DMS114 treated with DMSO at 0.1 percent for 48 hours (cell line): ENCODE results near the gene TIGD2.
"Not testable (repeated sequence)": the region's sequence is repeated elsewhere in the genome, so short reads cannot be mapped to it uniquely, and the experiment has no call there.

Source experiments
- DNase-seq: peaks from one replicate; lab custom pipeline; 2025; ENCODE audit not compliant: unreplicated experiment; lab: John Stamatoyannopoulos, UW

TIGD2 gene

DNA sequence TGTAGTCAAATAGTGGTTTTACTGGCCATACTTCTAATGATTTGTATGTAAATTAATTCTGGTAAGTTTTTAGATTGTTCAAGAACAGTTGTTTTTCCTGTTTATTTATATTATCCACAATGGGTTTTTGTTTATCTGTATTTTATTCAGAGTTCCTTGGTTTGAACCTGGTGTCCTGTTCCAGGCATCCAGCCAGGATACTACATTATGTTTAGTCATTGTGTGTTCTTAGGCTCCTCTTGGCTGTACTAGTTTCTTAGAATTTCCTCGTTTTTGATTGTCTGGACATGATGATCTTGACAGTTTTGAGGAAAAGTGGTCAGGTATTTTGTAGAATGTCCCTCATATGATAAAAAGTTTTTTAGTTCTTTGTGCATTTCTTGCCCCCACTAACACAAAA, 7.8 kb downstream of the TIGD2 start:
- DNase-seq, result no peak

DNA sequence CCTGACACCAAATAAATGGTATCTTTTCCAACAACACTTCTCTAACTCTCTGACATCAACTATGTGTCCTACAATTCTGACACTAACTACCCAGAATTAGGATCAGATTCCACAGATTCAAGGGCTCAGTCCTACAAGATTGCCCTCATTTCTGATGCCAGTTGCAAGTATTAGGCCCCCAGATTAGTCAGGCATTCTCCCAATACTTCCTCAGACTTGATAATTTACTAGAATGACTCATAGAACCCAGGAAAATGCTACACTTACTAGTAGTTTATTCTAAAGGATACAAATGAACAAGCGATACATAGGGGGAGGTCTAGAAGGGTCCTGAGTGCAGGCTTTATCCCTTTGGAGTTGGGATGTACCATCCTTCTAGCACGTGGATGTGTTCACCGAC, 8.5 kb downstream of the TIGD2 start:
- no peak for DNase-seq

GRCh38 chr4:89121387-89122068, 10.2 kb downstream of the TIGD2 start:
- DNase-seq, result no peak

DNA sequence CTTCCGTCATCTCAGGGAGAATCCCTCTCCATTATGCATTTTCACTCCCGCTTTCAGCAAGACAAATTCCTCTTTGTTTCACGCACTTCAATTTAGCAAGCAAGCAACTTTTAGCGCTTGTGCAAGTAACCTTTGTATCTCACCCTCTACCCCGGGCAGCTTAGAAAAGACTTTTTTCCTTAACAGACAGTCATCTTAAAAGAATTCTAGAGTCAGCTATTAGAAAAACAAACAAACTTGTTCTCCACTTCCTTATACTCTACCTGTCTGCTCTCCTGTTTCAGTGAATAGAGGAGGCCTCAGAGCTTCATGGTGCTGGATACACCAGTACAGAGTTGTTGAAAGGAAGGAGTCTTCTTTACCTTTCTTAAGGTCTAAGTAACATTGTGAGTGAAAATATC, 12.1 kb downstream of the TIGD2 start:
- DNase-seq, result no peak

DNA sequence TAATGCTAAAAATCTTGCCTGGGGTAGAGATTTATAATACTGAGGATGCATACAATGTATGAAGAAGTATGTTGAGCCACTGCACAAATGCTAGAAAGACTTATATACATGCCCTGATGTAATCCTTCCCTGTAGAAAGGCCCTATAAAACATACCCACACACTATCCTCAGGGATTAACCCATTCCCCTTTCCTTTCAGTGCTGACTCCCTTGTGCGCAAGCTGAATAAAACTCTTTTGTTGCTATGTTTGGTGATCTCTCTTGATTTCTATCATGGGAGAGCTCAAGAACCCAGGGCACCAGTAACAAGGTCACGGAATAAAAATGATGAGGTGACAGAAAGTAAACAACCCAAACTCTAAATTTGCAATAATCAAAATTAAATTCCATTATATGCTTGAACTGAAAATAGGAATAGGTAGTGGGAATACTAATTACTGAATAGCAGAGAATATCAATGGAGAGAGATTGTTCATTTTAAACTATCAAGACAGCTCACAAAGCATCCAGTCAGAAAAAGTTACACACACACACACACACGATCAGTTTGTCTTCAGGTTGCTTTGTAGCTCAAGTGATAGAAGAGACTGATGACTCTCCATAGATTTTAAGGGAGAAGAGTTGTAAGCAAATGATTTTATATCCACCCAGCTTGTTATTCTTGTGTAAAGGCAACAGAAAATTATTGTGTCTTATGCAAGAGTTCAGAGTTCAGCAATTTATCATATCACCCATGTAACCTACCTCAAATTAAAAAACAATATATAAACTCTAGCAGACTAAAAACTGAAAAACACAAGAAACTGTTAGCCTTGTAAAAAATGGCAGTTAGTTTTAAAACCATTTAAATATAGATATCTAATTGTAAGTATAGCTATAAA, 14.8 kb downstream of the TIGD2 start:
- DNase-seq, result no peak

DNA sequence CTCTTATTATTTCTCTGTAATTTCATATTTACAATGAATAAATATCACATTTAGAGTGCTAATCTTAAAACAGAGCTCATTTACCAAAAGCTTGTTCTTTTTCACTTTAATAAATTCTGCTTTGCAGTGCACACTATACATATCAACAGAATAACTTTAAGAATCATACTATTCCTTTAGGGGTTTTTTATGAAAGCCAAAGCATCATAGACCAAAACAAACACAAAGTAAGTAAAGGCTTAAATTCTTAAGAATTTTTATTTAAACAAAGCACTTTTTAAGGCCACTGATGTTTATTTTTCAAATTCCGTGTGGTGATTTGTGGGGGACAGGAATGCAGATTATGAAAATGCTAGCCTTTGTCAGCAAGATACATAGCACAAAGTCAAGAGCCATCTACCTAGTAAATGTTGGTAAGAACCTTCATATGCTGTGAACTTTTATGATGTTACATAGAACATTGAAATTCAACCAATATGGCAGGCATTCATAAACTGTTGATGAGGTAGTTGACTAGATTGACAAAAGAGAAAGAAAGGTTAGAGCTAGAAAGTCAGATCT, 17.8 kb downstream of the TIGD2 start:
- no peak for DNase-seq

GRCh38 chr4:89134775-89135319, 23.5 kb downstream of the TIGD2 start:
- no peak for DNase-seq

- no peak for DNase-seq
Observed at GRCh38 chr4:89136525-89136924, 25.2 kb downstream of the TIGD2 start.

GRCh38 chr4:89137231-89137630, 25.9 kb downstream of the TIGD2 start:
- DNase-seq, result no peak

DNA sequence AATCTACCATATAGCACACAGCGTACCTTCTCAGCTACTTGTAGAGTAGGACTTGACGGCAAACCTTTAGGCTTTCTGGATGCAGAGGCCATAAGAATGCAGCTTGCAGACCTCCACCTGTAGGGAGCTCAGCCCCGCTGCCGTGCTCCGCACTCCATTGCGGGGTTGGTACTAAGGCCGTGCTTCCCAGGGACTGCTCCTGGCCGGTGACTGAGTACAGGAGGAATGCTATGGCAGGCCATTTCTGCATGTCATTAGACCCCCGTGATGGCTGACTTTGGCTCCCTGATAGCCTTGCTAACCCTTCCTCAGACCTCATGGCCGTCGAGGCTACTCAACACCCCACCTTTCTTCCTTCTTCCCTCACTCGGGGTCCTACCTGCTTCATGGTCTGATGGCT, 26.4 kb downstream of the TIGD2 start:
- no peak for DNase-seq

GRCh38 chr4:89140168-89140759, 28.9 kb downstream of the TIGD2 start:
- DNase-seq, result no peak

DNA sequence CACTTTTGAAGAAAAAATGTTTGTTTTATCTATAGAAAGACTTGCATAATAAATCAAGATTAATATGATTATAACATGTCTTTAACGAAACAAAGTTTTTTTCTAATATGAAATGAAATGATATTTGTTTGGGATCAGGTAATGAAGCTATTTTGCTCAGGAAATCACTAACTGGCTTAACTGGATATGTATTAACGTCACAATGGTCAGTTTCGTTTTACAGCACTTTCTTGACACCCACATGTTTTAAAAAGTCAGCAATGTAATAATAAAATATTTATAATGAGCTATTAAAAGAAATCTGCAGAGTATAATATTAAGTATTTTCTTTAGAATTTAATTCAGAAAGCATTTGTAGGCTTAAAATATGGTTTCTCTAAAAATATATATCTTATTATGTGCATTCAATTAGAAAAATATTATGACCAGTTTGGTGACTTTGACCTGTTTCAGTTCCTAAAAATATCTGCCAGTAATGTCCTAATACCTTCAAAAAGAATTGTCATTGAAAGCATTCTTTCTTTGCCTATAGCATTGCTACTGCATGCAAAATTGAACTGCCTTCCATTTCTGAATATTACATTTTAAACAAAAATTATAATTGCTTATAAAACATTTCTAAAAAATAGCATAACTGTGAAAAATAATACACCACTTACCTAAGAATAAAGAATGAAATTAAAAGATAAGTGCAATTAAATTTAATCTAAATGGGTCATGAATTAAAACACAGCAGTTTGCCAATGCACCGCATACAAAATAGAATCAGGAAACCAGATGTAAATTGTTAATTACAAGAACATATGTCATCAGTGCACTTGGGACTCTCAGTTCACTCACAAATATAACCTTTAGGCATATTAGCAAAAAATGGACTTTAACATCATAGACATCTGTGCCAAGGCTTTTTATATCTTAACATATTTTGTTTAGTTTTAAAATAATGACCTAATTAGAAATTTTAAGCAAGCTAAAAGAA, 31.6 kb downstream of the TIGD2 start:
- no peak for DNase-seq

DNA sequence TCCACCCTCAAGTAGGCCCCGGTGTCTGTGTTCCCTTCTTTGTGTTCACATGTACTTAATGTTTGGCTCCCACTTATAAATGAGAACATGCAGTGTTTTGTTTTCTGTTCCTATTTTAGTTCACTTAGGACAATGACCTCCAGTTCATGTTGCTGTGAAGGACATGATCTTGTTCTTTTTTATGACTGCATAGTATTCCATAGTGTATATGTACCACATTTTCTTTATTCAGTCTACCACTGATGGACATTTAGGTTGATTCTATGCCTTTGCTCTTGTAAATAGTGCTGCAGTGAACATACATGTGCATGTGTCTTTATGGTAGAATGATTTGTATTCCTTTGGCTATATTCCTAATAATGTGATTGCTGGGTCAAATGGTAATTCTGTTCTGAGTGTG, 33.3 kb downstream of the TIGD2 start:
- not testable (repeated sequence) for DNase-seq

GRCh38 chr4:89146196-89146595, 34.9 kb downstream of the TIGD2 start:
- DNase-seq, result no peak

DNA sequence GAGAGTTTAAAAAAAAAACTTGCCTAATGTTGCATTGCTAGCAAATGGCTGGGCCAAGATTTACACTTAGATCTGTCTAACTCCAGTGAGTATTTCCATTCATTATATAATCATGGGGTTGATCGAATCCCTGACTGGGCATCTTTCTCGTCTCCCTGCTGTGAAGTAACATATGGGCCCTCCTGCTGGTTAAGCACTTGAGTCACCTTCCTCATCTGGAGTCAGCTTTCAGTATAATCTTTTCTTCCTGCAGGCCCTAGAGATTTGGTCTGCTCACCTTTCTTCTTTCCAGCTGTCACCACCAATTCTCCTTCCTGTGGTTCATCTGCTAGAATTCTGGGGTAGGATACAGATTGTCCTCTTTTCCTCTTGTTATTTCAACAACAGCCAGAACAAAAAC, 41.6 kb downstream of the TIGD2 start:
- no peak for DNase-seq

DNA sequence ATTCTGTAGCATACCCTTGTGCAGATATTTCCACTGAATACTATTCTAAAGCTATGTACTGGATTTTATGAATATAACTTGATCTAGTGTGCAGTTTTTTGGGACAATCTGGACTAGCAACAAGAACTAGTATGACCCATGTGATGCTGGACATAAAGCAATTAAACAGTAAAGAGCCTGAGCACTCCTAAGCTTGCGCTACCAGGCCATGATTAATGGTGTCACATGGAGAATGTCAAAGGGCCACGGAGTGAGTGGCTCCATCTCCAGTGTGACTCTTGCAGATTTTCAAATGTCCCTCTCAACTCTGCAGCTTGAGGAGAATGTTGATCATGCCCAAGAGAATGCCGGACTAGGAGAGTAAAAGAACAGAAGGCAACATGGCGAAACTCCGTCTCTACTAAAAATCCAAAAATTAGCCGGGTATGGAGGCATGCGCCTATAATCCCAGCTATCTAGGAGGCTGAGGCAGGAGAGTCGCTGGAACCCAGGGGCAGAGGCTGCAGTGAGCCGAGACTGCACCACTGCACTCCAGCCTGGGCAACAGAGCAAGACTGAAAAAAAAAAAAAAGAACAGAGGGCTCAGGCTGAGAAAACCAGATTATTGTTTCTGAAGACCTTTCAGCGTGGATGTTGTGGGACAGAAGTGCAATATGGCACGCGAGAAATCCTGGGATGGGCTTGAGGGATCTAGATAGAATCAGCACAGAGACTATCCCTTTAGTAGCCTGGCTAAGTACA, 45.0 kb downstream of the TIGD2 start:
- DNase-seq, result no peak

DNA sequence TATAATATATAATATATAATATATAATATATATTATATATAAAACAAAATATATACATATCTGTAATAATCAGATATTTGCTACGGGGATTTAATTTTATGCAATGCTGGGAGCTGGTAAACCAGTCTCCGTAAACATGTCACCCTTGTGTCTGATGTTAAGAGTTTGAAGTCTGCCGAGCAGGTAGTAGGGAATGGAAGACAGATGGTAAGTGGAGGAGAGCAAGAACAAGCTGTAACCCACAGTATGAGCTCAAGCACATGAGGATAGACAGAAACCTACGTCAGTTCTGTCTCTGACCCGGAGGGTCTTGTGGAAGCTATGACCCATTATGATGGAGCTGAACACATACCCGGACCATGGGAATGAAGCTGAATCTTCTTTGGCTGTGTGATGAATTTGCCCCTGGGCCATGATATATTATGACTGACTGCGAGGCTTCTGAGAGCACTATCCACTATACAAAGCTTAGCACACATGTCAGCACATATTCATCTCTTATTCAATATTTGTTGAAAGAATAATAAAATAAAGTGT, 46.2 kb downstream of the TIGD2 start:
- DNase-seq, result no peak

DNA sequence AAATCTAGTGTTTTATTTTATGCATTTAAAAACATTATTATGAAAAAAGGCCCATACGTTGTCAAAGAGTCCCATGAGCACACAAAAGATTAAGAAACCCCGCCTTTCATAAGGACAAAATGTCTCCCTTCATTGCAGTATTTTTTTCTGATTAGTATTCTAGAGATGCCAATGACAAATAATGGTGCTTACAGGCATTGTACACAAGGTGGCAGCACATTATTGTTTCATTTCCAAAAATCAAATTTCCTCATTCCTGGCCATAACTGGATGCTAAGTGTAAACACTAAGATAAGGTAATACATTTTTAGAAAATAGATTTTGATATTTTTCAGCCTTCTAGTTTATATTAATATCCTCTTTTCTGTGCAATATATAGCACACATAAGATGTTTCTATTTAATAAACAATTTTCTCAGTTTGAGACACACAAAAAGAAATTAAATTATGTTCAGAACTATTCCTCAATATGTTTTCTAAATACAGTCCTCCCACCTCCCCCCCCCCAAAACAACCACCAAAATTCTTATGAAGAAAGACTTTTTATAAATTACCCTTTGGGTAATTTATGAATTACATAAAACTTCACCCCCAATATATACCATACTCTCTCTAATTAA, 47.7 kb downstream of the TIGD2 start:
- DNase-seq, result peak; percentile 25

DNA sequence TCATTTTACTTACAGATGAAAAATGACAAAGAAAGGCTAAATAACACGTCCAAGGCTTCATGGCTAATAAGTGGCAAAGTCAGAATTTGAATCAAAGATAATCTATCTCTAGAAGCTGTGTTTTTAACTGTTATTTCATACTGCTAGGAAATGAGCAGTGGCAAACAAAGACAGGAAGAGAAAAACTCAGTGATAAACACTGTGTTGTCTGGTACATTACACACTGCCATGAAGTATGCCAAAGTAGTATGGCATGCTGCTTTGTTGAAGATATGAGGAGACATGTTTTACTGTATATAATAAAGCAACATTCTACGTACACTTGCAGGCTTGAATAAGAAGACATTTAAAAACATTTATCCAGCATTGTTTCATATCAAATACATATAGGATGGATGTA, 49.5 kb downstream of the TIGD2 start:
- DNase-seq, result no peak
